ENCODE measurements around the gene XKR3. TPM values are rescaled to one million over a fixed set of nuclear protein-coding genes. Genes with fewer than 3 reads are reported as not detected.

The XKR3 gene
- total RNA-seq, 1 experiment from 2014 or later: not detected

DNA sequence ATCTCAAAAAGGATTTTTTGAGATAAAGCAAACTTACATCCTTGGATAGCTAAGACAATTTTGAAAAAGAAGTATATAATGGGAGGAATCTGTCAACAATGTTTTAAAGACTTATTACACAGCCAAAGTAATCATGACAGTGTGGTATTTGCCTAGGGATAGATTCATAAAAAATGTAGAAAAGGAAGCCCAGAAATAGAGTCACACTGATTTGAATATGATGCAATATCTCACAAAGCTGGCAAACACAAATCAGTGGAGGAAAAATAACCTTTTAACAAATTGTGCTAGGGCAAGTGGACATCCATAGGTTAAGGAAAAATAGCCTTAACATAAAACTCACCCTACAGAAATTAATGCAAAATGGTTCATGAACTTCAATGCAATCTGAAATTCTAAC lies 6.0 kb downstream of the XKR3 start:
- Histone ChIP-seq H3K4me3 (ENCODE audit: low read length) (no peak overlapping the region), H3K79me2 (ENCODE audit: low read length) (no peaks in the 10 kb centered on the region), H3K9me3 (ENCODE audit: low read length) (0 out of 2 replicates have a peak, but pooled peaks cover 18% of the 10 kb centered on the region), H3K4me2 (ENCODE audit: low read length) (no peak overlapping the region), H3K9ac (ENCODE audit: low read length) (no peak overlapping the region), H3K27me3 (ENCODE audit: low read length) (no peaks in the 10 kb centered on the region), H2AFZ (ENCODE audit: low read length) (no peak overlapping the region), H3K27ac (ENCODE audit: low read length) (no peak overlapping the region), H3K36me3 (ENCODE audit: low read depth, low read length) (no peaks in the 10 kb centered on the region), H3K9me2 (replicated peaks; ENCODE audit: low read length) (no peaks in the 10 kb centered on the region), H4K20me1 (ENCODE audit: low read length) (no peaks in the 10 kb centered on the region), H3F3A (ENCODE audit: low read length, unreplicated experiment) (no peaks in the 10 kb centered on the region), H3K4me1 (ENCODE audit: insufficient read depth, low read length) (no peaks in the 10 kb centered on the region)
- BruUV-seq (replicated peaks): no TSS peak
- TF ChIP-seq, protein P1, sequence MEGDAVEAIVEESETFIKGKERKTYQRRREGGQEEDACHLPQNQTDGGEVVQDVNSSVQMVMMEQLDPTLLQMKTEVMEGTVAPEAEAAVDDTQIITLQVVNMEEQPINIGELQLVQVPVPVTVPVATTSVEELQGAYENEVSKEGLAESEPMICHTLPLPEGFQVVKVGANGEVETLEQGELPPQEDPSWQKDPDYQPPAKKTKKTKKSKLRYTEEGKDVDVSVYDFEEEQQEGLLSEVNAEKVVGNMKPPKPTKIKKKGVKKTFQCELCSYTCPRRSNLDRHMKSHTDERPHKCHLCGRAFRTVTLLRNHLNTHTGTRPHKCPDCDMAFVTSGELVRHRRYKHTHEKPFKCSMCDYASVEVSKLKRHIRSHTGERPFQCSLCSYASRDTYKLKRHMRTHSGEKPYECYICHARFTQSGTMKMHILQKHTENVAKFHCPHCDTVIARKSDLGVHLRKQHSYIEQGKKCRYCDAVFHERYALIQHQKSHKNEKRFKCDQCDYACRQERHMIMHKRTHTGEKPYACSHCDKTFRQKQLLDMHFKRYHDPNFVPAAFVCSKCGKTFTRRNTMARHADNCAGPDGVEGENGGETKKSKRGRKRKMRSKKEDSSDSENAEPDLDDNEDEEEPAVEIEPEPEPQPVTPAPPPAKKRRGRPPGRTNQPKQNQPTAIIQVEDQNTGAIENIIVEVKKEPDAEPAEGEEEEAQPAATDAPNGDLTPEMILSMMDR (conservative IDR thresholded peaks at IDR 0.05; ENCODE audit: low read depth, low read length): no peak
- TF ChIP-seq EZH2phosphoT487 (IDR thresholded peaks at IDR 0.05; ENCODE audit: borderline replicate concordance, low read length) (no peak), EZH2 (IDR thresholded peaks at IDR 0.05; ENCODE audit: low read length, unreplicated experiment) (no peak)
- ATAC-seq (no peak), DNase-seq (no peak)
- intact Hi-C loops (cut with micrococcal nuclease): no loop called here
- ChIA-PET CTCF (no interaction called here), POLR2A (ENCODE audit: unreplicated experiment) (no interaction called here)

DNA sequence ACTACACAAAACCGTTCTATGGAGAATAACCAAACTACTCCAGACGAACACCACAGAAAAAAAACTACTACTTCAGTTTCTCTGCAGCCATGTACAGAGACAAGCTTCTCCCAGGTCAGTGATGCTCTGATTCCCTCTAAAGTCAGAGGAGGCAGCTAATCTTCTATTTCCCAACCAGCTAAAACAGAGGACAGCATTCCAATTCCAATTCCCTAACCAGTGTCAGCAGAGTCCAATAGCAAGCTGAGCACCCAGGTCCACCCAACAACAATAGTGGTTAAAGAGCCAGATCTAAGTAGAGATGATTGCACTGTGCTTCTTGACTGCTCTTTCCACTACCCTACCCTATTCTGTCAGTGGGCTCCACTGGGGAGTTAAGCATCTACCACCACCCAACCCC lies 6.7 kb downstream of the XKR3 start:
- CTCF ChIA-PET: no interaction called here

DNA sequence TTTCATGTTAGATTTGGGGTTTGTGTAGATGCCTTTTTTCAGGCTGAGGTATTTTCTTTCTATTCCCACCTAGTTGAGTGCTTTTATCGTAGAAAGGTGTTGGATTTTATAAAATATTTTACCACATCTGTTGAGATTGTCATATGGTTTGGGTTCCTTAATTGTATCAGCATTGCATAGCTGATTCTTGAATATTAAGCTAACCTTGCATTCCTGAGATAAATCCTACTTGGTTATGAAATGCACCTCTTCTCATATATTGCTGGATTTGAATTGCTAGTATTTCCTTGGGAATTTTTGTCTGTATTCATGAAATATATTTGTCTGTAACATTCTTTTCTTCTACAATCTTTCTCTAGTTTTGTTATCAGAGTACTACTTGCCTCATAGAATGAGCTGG lies 10.1 kb downstream of the XKR3 start:
- 0 out of 2 replicates have a peak, but pooled peaks cover 19% of the 10 kb centered on the region for H3K9me3 ChIP-seq (ENCODE audit: low read length)
- ATAC-seq (no peak), DNase-seq (no peak)
- H3K4me3 ChIP-seq (ENCODE audit: low read length): no peak overlapping the region
- intact Hi-C loops (cut with micrococcal nuclease): no loop called here
- H3K27me3 ChIP-seq (ENCODE audit: low read length): no peaks in the 10 kb centered on the region
- no TSS peak for BruUV-seq (replicated peaks)
- POLR2A ChIA-PET (ENCODE audit: unreplicated experiment): no interaction called here
- no peaks in the 10 kb centered on the region for H3F3A ChIP-seq (ENCODE audit: low read length, unreplicated experiment)
- H3K36me3 ChIP-seq (ENCODE audit: low read depth, low read length): no peaks in the 10 kb centered on the region
- no peak overlapping the region for H3K27ac ChIP-seq (ENCODE audit: low read length)
- TF ChIP-seq, protein P1 (conservative IDR thresholded peaks at IDR 0.05; ENCODE audit: low read depth, low read length): no peak
- TF ChIP-seq EZH2 (IDR thresholded peaks at IDR 0.05; ENCODE audit: low read length, unreplicated experiment): no peak
- TF ChIP-seq EZH2phosphoT487 (IDR thresholded peaks at IDR 0.05; ENCODE audit: borderline replicate concordance, low read length): no peak
- no peak overlapping the region for H2AFZ ChIP-seq (ENCODE audit: low read length)
- no peaks in the 10 kb centered on the region for H3K9me2 ChIP-seq (replicated peaks; ENCODE audit: low read length)
- no peaks in the 10 kb centered on the region for H3K4me1 ChIP-seq (ENCODE audit: insufficient read depth, low read length)
- no peaks in the 10 kb centered on the region for H3K79me2 ChIP-seq (ENCODE audit: low read length)
- H3K4me2 ChIP-seq (ENCODE audit: low read length): no peak overlapping the region
- no peaks in the 10 kb centered on the region for H4K20me1 ChIP-seq (ENCODE audit: low read length)
- CTCF ChIA-PET: no interaction called here
- no peak overlapping the region for H3K9ac ChIP-seq (ENCODE audit: low read length)

More for the DNA sequence above, 6.7 kb downstream of the XKR3 start:
- Histone ChIP-seq H3K9ac (ENCODE audit: low read length) (no peak overlapping the region), H3K27ac (ENCODE audit: low read length) (no peak overlapping the region), H3K9me3 (ENCODE audit: low read length) (0 out of 2 replicates have a peak, but pooled peaks cover 25% of the 10 kb centered on the region), H3K4me3 (ENCODE audit: low read length) (no peak overlapping the region), H3K9me2 (replicated peaks; ENCODE audit: low read length) (no peaks in the 10 kb centered on the region), H3K4me1 (ENCODE audit: insufficient read depth, low read length) (no peaks in the 10 kb centered on the region), H3K36me3 (ENCODE audit: low read depth, low read length) (no peaks in the 10 kb centered on the region), H2AFZ (ENCODE audit: low read length) (no peak overlapping the region), H3F3A (ENCODE audit: low read length, unreplicated experiment) (no peaks in the 10 kb centered on the region), H3K79me2 (ENCODE audit: low read length) (no peaks in the 10 kb centered on the region), H3K27me3 (ENCODE audit: low read length) (no peaks in the 10 kb centered on the region), H3K4me2 (ENCODE audit: low read length) (no peak overlapping the region), H4K20me1 (ENCODE audit: low read length) (no peaks in the 10 kb centered on the region)
- intact Hi-C loops (cut with micrococcal nuclease): no loop called here
- TF ChIP-seq, protein P1 (conservative IDR thresholded peaks at IDR 0.05; ENCODE audit: low read depth, low read length): no peak
- TF ChIP-seq EZH2 (IDR thresholded peaks at IDR 0.05; ENCODE audit: low read length, unreplicated experiment): no peak
- no peak for TF ChIP-seq EZH2phosphoT487 (IDR thresholded peaks at IDR 0.05; ENCODE audit: borderline replicate concordance, low read length)
- DNase-seq (no peak), ATAC-seq (no peak)
- POLR2A ChIA-PET (ENCODE audit: unreplicated experiment): no interaction called here
- BruUV-seq (replicated peaks): no TSS peak
